ENCODE measurements around the gene CDC40. TPM values are rescaled to one million over a fixed set of nuclear protein-coding genes. Genes with fewer than 3 reads are reported as not detected.
"Not testable (repeated sequence)": the region's sequence is repeated elsewhere in the genome, so short reads cannot be mapped to it uniquely, and the experiment has no call there.

The CDC40 gene
- total RNA-seq, 3 donors from 2014 or later: 17.8 to 27.4 (median 20.3) TPM

- H3K4me1 ChIP-seq: no peaks in the 10 kb centered on the region
- no peak for DNase-seq (ENCODE audit: low spot score in 2 of 2)
- H3K36me3 ChIP-seq: no peaks in the 10 kb centered on the region
- no peak overlapping the region for H3K4me3 ChIP-seq
- no peak for TF ChIP-seq POLR2A (IDR thresholded peaks at IDR 0.05)
- no peak for TF ChIP-seq POLR2AphosphoS5 (IDR thresholded peaks at IDR 0.05)
- no peak for TF ChIP-seq CTCF (IDR thresholded peaks at IDR 0.05)
- intact Hi-C loops (cut with DNase I; ENCODE audit: low total_unique reads): no loop called here
- H3K27ac ChIP-seq: no peak overlapping the region
- no peaks in the 10 kb centered on the region for H3K9me3 ChIP-seq
- H3K27me3 ChIP-seq: no peaks in the 10 kb centered on the region
Observed at GRCh38 chr6:110266996-110267395, 86.8 kb downstream of the CDC40 start.

- Histone ChIP-seq H3K4me1 (no peaks in the 10 kb centered on the region), H3K27ac (no peak overlapping the region), H3K4me3 (no peak overlapping the region), H3K9me3 (no peaks in the 10 kb centered on the region), H3K27me3 (no peaks in the 10 kb centered on the region), H3K36me3 (no peaks in the 10 kb centered on the region)
- intact Hi-C loops (cut with DNase I; ENCODE audit: low total_unique reads): no loop called here
- DNase-seq (ENCODE audit: low spot score in 2 of 2): no peak
- TF ChIP-seq POLR2A (IDR thresholded peaks at IDR 0.05) (no peak), POLR2AphosphoS5 (IDR thresholded peaks at IDR 0.05) (no peak), CTCF (IDR thresholded peaks at IDR 0.05) (no peak)
Observed at GRCh38 chr6:110269623-110270022, 89.4 kb downstream of the CDC40 start.

GRCh38 chr6:110270165-110270564 lies 89.9 kb downstream of the CDC40 start:
- no peak for DNase-seq (ENCODE audit: low spot score in 2 of 2)
- TF ChIP-seq POLR2A (IDR thresholded peaks at IDR 0.05) (no peak), POLR2AphosphoS5 (IDR thresholded peaks at IDR 0.05) (no peak), CTCF (IDR thresholded peaks at IDR 0.05) (no peak)
- intact Hi-C loops (cut with DNase I; ENCODE audit: low total_unique reads): no loop called here
- H3K9me3 ChIP-seq: no peaks in the 10 kb centered on the region
- H3K4me3 ChIP-seq: no peak overlapping the region
- H3K27ac ChIP-seq: no peak overlapping the region
- no peaks in the 10 kb centered on the region for H3K36me3 ChIP-seq
- H3K4me1 ChIP-seq: no peaks in the 10 kb centered on the region
- H3K27me3 ChIP-seq: no peaks in the 10 kb centered on the region

- TF ChIP-seq CTCF (IDR thresholded peaks at IDR 0.05) (no peak), POLR2A (IDR thresholded peaks at IDR 0.05) (no peak), POLR2AphosphoS5 (IDR thresholded peaks at IDR 0.05) (no peak)
- no peaks in the 10 kb centered on the region for H3K27me3 ChIP-seq
- DNase-seq (ENCODE audit: low spot score in 2 of 2): no peak
- no peak overlapping the region for H3K4me3 ChIP-seq
- H3K36me3 ChIP-seq: no peaks in the 10 kb centered on the region
- H3K4me1 ChIP-seq: no peaks in the 10 kb centered on the region
- intact Hi-C loops (cut with DNase I; ENCODE audit: low total_unique reads): no loop called here
- H3K27ac ChIP-seq: no peak overlapping the region
- no peaks in the 10 kb centered on the region for H3K9me3 ChIP-seq
Observed at GRCh38 chr6:110271732-110272022, 91.5 kb downstream of the CDC40 start.

GRCh38 chr6:110272781-110273180 lies 92.6 kb downstream of the CDC40 start:
- H3K27me3 ChIP-seq; intact Hi-C loops (cut with DNase I; ENCODE audit: low total_unique reads); H3K36me3 ChIP-seq; H3K27ac ChIP-seq; H3K4me3 ChIP-seq; H3K4me1 ChIP-seq; DNase-seq (ENCODE audit: low spot score in 2 of 2); H3K9me3 ChIP-seq: not testable (repeated sequence)

GRCh38 chr6:110277100-110277665 lies 97.0 kb downstream of the CDC40 start:
- intact Hi-C loops (cut with DNase I; ENCODE audit: low total_unique reads): no loop called here
- Histone ChIP-seq H3K4me3 (no peak overlapping the region), H3K4me1 (no peaks in the 10 kb centered on the region), H3K27me3 (no peaks in the 10 kb centered on the region), H3K36me3 (no peaks in the 10 kb centered on the region), H3K27ac (no peak overlapping the region), H3K9me3 (no peaks in the 10 kb centered on the region)
- DNase-seq (ENCODE audit: low spot score in 2 of 2): no peak
- TF ChIP-seq CTCF (IDR thresholded peaks at IDR 0.05): no peak
- TF ChIP-seq POLR2AphosphoS5 (IDR thresholded peaks at IDR 0.05): no peak
- TF ChIP-seq POLR2A (IDR thresholded peaks at IDR 0.05): no peak
